GM19351 (cell line): ENCODE results near the gene TMEM97.
A peak's percentile ranks its signal among the peaks of the same experiment; 100 is the strongest.
"Not testable (repeated sequence)": the region's sequence is repeated elsewhere in the genome, so short reads cannot be mapped to it uniquely, and the experiment has no call there.

ENCODE experiments used
- ATAC-seq: cut with Tn5 transposase; IDR thresholded peaks from one replicate; pipeline ENCODE4 v1.9.1; 2021; ENCODE audit warnings: mild to moderate bottlenecking, moderate library complexity; ENCODE audit not compliant: unreplicated experiment

The TMEM97 gene

GRCh38 chr17:28335959-28336871 lies 17.2 kb downstream of the TMEM97 start:
- ATAC-seq: no peak

- no peak for ATAC-seq
Measured at GRCh38 chr17:28338056-28338768, 19.2 kb downstream of the TMEM97 start.

- ATAC-seq: not testable (repeated sequence)
Measured at GRCh38 chr17:28338769-28339212, 19.8 kb downstream of the TMEM97 start.

- ATAC-seq: no peak
Measured at GRCh38 chr17:28339431-28339830, 20.4 kb downstream of the TMEM97 start.

- no peak for ATAC-seq
Measured at GRCh38 chr17:28340374-28340773, 21.4 kb downstream of the TMEM97 start.

- ATAC-seq: no peak
Measured at GRCh38 chr17:28341516-28341915, 22.5 kb downstream of the TMEM97 start.

- ATAC-seq: no peak
Measured at GRCh38 chr17:28342313-28342712, 23.3 kb downstream of the TMEM97 start.

- no peak for ATAC-seq
Measured at GRCh38 chr17:28343491-28343932, 24.5 kb downstream of the TMEM97 start.

GRCh38 chr17:28344011-28344410 lies 25.0 kb downstream of the TMEM97 start:
- no peak for ATAC-seq

GRCh38 chr17:28344435-28344901 lies 25.5 kb downstream of the TMEM97 start:
- no peak for ATAC-seq

- no peak for ATAC-seq
Measured at GRCh38 chr17:28345419-28346198, 26.6 kb downstream of the TMEM97 start.

- no peak for ATAC-seq
Measured at GRCh38 chr17:28346199-28346580, 27.2 kb downstream of the TMEM97 start.

GRCh38 chr17:28346746-28347246 lies 27.8 kb downstream of the TMEM97 start:
- no peak for ATAC-seq

GRCh38 chr17:28347261-28347891 lies 28.4 kb downstream of the TMEM97 start:
- ATAC-seq: no peak

GRCh38 chr17:28348979-28349378 lies 30.0 kb downstream of the TMEM97 start:
- no peak for ATAC-seq

GRCh38 chr17:28350271-28350670 lies 31.3 kb downstream of the TMEM97 start:
- no peak for ATAC-seq

- ATAC-seq: peak; percentile 95
Measured at GRCh38 chr17:28357061-28357900, 38.3 kb downstream of the TMEM97 start, which contains the start of gene POLDIP2. Gene POLDIP2, minus strand, starts transcription at chr17:28357527. Its CDS starts 79 bp downstream, at chr17:28357448.

- ATAC-seq: no peak
Measured at GRCh38 chr17:28357901-28358197, 38.8 kb downstream of the TMEM97 start.

GRCh38 chr17:28363186-28363585 lies 44.2 kb downstream of the TMEM97 start:
- no peak for ATAC-seq
